ENCODE measurements around the gene NACC2.

GRCh38 chr9:136084063-136084944 is 10.8 kb downstream of the NACC2 start:
- TF ChIP-seq CTCF (IDR thresholded peaks at IDR 0.05) (no peak), POLR2AphosphoS5 (IDR thresholded peaks at IDR 0.05) (no peak), EP300 (IDR thresholded peaks at IDR 0.05) (no peak)
